Measurements from ENCODE around the gene ARMC9.

ARMC9 gene

DNA sequence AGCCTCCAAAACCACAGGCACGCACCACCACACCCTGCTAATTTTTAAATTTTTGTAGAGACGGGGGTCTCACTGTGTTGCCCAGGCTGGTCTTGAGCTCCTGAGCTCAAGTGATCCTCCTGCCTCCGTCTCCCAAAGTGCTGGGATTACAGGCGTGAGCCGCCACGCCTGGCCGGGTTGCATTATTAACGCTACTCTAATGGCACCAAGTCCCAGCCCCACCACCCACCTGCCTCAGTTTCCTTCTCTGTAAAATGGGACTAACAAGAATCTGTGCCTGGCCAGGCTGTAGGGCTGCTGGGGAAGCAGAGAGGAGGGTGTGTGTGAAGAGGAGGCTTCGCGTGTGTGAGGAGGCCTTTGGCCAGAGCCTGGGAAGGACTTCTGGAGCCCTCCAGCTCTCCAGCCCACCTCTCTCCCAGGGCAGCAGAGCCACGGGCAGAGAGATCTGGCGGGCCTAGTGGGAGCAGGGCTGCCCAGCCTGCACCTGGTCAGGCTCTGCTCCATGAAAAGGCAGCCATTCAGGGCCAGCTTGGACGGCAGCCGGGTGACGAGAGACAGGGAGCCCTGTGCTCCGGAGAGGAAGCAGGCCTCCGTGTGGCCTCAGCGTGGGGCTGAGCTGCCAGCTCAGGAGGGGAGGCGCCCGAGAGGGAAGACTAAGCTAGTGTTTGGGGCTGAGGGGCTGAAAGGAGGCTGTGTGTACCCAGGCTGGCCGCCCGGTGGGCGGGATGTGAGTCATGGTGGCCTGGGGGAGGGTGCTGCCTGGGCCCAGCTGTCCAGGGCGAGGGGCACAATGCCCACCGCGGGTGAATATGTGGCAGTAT lies 189.7 kb downstream of the ARMC9 start:
- intact Hi-C loops (cut with DNase I) = no loop called here

DNA sequence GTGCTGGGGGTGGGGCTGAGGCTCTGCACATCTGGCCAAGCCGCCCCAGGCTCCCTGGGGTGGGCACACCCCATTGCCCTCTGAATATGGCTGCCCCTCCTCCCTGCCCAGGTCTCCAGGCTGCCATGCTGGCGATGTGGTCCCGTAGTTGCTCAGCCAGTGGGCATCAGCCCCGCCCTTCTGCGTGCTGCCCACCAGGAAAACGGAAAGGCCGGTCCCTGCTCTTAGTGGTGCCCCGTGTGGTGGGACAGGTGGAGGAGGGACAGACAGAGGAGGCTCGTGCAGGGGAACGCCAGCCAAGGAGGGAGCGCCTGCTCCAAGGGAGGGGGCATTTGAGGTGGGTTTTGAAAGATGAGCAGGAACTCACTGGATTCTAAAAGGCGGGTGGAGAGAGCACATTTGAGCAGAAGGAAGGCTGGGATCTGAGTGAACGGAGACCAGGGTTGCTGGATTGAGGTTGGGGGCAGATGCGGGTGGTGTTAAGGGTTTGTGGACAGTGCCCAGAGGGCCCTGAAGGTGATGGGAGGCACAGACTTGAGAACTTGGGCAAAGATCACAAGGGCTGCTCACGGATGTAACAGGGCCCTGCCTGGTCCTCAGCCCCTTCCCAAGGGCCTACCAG lies 190.4 kb downstream of the ARMC9 start:
- DNase-seq = peak in 1 of 10 donors; percentile 61
- intact Hi-C loops (cut with DNase I) = no loop called here

More for the DNA sequence above, 189.7 kb downstream of the ARMC9 start:
- DNase-seq = peak; percentile 81 to 99 (median 93)

DNA sequence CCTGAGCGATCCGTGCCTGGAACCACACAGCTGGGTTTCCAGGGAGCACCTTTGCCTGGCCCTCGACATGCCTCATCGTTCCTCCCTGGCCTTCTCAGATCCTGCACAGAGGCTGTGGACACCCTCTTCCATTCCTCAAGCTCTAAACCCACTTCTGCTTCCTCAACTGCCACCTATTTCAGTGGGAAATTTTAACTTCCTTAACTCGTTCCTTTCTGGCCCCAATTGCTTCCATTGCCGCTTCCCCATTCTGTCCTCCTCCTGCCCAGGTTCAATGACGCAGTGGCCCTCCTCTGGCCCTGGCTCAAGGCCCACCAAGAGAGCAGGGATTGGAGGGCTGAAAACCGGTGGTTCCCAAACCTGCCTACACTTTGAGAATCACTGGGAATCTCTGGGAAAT lies 192.2 kb downstream of the ARMC9 start:
- peak in 1 of 10 donors; percentile 44 for DNase-seq
- intact Hi-C loops (cut with DNase I) = no loop called here

DNA sequence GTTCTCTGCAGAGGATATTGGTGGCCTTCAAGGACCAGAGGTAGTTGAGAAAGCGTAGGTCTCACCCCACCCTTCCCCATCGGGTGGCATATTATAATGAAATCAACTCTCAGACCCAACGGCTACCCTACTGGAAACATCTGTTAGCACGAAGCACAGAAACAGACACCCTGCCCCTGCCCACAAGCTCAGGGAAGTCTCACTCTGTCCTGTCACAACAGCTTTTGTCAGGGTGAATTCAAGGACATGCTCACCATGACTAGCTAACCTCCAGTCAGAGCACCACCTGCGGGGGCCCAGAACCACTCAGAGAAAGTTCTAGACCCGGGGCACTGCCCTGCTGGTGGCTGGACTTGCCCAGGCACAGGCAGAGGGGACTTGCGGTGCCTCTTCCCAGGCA lies 193.6 kb downstream of the ARMC9 start:
- peak in 2 of 10 donors; percentile 23 to 73 for DNase-seq
- intact Hi-C loops (cut with DNase I) = no loop called here

DNA sequence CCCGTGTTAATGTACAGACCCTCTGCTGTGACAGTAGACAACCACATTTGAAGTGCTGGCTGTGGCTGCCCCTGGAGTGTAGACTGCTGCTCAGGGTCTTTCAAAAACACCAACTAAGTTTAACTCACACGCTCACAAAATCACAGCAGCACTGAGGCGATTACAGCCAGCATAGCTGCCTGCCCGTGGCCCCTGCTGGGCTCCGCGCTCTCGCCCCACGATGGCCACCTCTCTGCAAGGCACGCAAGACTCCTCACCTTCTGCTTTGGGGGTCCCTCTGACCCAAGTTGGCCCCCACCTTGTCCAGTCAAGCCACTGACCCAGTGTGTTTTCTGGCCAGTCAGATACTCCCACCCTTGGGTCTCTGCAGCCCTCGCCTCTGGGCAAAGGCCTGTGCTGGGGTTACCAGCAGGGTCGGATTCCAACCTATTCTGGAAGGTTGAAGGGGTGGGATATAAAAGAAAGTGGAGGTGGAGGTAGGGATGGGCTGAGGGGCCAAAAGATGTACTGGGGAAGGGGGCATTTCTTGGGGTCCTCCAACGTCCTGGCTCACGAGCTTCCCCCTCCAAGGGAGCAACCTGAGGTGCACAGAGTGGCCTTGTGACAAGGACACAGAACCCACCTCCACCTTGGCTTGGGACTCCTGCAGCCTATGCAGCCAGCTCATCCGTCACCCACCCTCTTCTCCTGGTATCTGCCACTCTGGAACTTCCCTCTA lies 194.2 kb downstream of the ARMC9 start:
- DNase-seq = peak in 2 of 10 donors; percentile 58 to 72
- intact Hi-C loops (cut with DNase I) = no loop called here

DNA sequence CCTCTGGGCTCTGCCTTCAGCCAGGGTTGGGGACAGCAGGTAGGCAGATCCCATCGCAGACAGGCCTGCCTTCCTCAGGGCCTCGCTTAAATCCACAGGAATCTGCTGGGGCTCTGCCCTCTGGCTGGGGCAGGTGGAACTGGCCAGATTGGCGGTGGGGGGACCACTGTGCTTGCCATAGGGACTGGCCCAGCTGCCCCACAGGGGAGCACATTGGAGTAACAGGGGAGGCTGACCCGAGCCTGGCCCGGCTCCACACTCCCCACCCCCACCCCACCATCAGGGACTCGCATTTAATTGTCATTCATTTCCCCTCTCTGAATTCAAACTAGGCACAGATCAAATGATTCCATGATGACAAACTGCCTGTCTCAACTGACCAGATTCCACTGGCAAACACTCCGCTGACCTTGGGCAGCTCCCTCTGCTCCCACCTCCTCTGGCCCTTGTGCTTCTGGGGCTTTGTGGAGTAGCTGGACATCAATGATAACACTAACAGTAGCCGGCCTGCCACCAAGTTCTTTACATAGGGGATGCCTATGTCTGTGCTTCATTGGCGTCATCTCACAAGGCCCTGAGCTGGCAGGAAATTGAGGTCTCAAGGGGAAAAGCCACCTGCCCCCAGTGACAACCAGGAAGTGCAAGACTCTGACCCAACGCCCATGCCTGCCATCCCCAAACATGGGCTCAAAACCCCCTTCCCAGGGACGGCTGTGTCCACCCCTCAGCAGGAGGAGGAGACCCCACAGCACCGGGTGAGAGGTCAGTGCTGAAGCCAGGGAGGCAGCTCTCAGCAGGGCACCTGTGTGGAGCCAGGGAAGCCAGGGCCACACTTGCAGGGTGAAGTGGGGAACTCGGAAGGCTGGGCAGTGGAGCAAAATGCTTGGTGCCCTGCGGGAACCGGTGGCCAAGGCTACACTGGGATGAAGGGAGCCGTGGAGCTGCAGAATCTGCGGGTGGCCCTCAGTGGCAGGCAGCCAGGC lies 195.0 kb downstream of the ARMC9 start:
- peak in 3 of 10 donors; percentile 67 to 87 (median 75) for DNase-seq
- intact Hi-C loops (cut with DNase I) = no loop called here

DNA sequence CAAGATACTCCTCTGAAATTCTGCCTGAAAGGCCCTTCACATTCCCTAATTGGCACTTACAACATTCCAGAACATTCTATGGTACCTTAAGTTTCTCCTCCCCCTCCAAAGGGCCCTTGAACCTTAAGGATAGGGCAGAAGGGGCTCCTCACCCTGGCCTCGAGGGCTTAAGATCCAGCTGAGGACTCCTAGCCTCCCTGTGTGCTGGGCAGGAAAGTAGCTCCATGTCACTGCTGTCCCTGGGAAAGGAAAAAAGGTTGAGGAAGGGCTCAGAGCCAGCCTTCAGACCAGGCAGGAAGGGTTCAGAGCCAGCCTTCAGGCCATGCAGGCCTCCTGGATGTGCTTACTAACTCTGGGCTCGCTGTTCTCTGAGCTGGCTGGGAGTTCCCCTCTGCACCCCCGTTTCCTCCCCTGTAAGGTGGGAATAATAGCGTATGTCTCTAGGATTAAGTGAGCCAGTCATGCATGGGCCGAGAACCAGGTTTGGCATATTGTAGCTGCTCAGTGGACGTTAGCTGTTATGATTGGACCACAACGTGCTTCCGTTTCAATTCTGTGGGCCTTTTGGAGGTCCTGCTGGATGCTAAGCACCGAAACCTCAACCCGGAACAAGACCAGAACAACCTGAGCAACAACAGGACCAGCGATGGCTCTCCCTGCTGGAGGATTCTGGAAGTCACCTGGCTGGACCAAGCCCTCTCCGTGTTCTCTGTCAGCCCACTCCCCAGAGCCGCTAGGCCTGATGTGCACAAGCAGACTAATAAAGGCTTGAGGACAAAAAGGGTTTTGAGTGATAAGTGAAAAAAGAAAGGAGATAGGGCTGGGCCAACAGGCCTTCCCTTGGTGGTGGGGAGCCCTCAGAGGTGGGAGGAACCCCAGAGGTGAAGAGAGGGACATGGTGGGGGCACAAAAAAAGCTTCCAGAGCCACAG lies 196.0 kb downstream of the ARMC9 start:
- intact Hi-C loops (cut with DNase I) = no loop called here
- peak in 2 of 10 donors; percentile 58 to 74 for DNase-seq

DNA sequence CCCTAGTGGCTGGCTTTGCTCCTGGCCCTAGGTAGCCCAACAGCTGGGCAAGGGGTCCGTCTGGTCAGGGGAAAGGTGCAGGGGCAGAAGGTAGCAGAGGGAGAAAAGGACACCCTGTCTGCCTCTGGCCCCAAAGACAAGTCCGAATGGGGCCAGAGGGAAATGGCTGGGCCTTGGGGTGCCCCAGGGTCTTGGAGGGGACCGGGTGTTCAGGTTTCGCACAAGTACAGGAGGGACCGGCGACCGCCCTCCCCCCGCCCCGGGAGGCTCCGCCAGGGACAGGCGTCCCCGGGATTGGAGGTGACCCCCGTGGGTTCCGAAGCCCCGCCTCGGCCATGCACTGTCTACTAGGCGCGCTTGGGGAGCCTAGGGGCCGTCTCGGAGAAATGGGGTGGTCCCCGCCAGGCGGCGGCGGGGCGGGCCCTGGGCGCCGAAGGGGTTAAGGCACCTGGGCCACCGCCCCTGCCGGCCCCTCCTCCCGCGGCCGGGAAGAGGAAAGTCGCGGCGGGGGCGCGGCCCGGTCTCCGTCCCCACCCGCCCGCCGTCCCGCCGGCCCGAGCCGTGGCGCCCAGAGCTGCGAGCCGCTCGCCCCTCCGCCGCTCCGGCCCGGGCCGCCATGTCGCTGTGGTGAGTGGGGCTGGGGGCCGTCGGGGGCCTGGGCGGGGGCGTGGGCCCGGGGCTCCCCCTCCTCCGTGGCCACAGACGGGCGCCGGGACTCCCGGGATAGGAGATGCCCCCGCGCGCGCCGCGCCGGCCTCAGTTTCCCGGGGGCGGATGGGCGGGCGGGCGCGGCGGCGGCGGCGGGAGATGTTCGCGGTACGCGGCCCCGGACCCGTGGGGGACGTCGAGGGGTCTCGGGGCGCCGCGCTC lies 197.0 kb downstream of the ARMC9 start, which contains the start of gene B3GNT7:
Gene B3GNT7, plus strand, starts transcription at position 523 of the 870 bp plus-strand sequence. Its CDS starts 94 bp downstream, at position 617.
- peak in 2 of 10 donors; percentile 71 to 75 for DNase-seq
- intact Hi-C loops (cut with DNase I) = no loop called here

DNA sequence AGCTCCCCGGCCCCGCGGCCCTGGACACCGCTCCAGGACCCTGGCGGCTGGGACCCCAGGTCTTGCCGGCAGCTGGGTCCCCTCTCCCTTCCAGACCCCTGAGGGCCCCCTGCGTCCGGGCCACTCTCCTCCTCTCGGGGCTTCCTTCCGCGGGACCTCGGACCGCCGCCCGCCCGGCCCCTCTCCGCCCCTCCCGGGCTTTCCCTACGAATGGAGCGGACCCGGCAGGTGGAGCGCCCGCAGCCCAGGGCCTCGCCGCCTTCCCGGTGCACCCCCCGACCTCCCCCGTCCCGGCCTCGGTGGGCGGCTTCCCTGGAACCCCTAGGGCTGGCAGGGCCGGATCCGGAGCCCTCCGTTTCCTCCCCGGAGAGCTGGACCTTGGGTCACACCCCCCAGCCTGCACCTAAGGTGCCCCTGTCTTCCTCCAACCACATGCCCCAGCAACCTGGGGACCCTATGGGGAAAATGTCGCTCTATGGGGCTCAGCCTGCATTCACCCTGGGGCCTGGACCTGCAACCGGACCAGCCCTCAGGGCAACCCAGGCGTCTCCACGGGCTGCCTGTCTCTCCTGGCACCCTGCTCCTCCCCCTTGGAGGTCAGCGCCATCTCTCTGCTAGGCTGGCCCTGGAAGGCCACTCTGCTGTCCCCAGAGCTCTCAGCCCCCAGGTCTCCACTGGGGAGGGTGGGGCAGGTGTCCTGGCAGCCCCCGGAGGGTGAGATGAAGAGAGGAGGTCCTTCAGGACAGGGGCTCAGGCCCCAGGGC lies 197.8 kb downstream of the ARMC9 start:
- peak in 2 of 10 donors; percentile 66 to 78 for DNase-seq
- intact Hi-C loops (cut with DNase I) = no loop called here

DNA sequence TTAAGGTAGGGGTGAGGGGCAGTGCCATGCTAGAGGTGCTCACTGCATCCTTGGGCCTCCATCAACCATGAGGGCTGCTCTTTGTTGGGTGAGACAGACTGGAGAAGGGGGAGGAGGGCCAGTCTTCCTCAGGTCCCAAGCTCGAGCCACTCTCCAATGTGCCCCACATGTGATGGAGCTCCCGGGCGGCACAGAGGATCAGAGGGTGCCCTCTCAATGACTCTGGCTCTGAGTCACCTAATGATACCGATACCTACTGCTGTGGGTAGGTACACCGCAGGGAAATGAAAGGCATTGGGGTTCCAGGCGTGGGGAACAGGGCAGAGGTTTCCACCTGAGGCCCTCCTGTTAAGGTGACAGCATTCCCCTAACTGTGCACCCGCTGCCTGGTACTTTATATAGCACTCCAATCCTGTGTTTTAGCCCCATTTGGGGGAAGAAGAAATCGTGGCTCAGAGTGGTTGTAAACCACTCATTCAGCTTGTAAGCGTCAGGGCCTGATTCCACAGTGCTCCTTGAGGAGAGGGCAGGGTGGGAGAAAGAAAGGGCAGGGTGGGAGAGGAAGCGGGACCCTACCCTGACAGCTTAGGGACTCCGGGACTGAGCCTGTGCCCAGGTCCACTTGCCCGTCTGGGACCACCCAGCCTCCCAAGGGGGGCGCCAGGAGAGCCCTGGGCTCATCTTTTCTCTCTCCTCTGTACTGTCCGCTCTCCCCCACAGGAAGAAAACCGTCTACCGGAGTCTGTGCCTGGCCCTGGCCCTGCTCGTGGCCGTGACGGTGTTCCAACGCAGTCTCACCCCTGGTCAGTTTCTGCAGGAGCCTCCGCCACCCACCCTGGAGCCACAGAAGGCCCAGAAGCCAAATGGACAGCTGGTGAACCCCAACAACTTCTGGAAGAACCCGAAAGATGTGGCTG lies 198.8 kb downstream of the ARMC9 start:
- peak in 2 of 10 donors; percentile 48 to 72 for DNase-seq
- intact Hi-C loops (cut with DNase I) = no loop called here

DNA sequence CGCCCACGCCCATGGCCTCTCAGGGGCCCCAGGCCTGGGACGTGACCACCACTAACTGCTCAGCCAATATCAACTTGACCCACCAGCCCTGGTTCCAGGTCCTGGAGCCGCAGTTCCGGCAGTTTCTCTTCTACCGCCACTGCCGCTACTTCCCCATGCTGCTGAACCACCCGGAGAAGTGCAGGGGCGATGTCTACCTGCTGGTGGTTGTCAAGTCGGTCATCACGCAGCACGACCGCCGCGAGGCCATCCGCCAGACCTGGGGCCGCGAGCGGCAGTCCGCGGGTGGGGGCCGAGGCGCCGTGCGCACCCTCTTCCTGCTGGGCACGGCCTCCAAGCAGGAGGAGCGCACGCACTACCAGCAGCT lies 199.5 kb downstream of the ARMC9 start:
- intact Hi-C loops (cut with DNase I) = no loop called here
- peak in 2 of 10 donors; percentile 52 to 86 for DNase-seq

DNA sequence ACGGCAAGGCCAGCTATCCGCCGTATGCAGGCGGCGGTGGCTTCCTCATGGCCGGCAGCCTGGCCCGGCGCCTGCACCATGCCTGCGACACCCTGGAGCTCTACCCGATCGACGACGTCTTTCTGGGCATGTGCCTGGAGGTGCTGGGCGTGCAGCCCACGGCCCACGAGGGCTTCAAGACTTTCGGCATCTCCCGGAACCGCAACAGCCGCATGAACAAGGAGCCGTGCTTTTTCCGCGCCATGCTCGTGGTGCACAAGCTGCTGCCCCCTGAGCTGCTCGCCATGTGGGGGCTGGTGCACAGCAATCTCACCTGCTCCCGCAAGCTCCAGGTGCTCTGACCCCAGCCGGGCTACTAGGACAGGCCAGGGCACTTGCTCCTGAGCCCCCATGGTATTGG lies 200.2 kb downstream of the ARMC9 start:
- intact Hi-C loops (cut with DNase I) = no loop called here
- peak in 2 of 10 donors; percentile 70 to 77 for DNase-seq

DNA sequence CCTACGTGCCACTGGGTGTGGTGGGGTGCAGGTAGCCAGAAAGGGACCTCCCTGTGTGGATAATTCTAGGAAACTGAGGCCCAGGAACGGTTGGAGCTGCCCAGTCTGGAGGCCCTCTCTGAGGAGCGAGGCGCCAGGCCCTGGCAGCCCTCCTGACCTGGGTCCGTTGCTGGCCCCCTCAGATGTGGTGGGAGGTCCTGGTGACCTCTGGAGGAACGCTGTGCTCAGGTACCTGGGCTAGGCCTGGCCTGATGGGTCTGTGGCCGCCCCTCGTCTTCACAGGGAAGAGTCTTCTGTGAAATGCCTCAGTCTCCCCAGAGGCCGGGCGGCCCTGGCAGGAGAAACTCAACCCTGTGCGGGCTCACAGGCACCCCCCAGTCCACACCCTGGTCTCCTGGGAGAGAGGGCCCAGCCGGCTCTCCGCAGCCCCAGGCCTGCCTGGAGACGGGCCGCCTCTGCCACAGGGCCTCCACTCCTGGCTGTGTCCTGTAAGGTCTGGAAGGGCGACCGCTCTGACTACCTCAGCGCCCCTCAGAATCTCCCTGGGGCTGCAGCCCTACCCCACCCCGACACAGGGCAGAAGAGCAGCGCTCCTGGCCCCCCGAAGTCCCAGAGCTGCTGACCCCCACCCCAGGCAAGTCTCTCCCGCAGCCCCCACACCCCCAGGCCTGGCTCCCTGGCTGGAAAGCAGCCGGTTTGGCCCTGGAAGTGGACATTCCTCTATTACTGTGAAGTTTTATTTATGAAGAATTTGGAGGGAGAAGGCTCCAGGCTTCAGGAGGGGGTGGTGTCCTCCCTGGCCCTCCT lies 200.8 kb downstream of the ARMC9 start:
- DNase-seq = peak in 2 of 10 donors; percentile 52 to 87

DNA sequence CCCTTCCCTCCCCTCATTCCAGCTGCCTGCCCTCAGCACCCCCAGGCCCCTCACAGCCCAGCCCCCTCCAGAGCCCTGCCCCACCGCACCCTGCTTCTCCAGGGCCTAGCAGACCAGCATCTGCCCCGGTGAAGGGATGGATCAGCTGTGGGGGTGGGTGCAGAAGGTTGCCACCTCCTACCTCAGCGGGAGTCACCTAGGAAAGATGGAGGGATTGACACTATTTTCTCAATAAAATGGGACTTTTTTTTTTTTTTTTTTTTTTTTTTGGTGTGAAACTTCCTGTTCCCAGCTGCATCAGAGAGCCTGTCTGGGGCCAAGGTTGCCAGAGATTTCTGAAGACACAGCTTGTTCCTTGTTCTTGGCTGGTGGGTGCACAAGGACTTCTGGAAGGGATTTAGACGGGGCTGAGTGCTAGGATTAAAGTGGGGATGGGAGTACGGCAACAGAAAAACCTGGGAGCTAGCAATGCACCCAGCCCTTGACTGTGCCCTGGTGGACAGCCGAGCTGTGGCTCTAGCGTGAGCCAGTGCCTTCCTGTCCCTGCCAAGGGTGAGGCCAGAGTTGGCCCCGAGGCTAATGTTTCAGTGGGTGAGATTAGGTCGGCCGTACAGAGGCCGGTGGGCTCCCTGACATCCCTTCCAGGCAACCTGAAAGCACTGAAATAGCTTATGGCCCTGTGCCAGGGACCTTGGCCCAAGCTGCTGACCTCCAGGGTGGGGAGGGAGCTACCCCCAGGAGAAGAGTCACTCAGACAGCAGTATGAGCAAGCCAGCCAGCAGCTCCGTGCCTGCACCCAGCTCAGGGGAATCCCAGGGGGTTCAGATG lies 201.6 kb downstream of the ARMC9 start:
- intact Hi-C loops (cut with DNase I) = no loop called here
- DNase-seq = peak in 6 of 10 donors; percentile 42 to 92 (median 60)

More for the DNA sequence above, 200.8 kb downstream of the ARMC9 start:
- intact Hi-C loops (cut with DNase I) = no loop called here

Data from posterior cingulate gyrus (tissue), 11 donors.